HepG2 (cell line): ENCODE data around the gene SAE1. TPM values are rescaled to one million over a fixed set of nuclear protein-coding genes. Genes with fewer than 3 reads are reported as not detected.

Source experiments
- ATAC-seq: fragments of 200-7000 bp; cut with Tn5 transposase; 3 replicates; pipeline ENCODE4 v1.9.1; 2020; ENCODE audit warnings: mild to moderate bottlenecking, moderate library complexity
- BruUV-seq: library from RNA; stranded (reverse); fragments of 400-500 nt; replicated peaks from 2 replicates; lab custom pipeline; 2021; lab: Mats Ljungman, UMichigan
- CTCF ChIA-PET: fragments of 300-600 bp; formaldehyde crosslinking; extraction: SDS; loops from one replicate; lab custom pipeline; 2021; ENCODE audit warnings: low total read pairs, inconsistent platforms, low intra/inter-chr PET ratio; lab: Yijun Ruan, JAX
- POLR2A ChIA-PET: fragments of 350-600 bp; sonication (Branson Sonifier 250); formaldehyde crosslinking; loops from one replicate; lab custom pipeline; 2020; ENCODE audit warnings: antibody characterized with exemption, inconsistent platforms; lab: Yijun Ruan, JAX
- DNase-seq: peaks from one replicate; pipeline ENCODE4 v3.0.0-alpha.2; 2015; ENCODE audit warnings: low spot score
- FAIRE-seq: peaks from 3 replicates; lab custom pipeline; 2011; peaks lifted over from hg19 to GRCh38; lab: Jason Lieb, UNC
- H2AFZ ChIP-seq: one replicate; pipeline ENCODE4 v1.6.1; 2011; ENCODE audit warnings: low read length, inconsistent platforms
- H3K27ac ChIP-seq: fragments of 300-600 bp; 3 replicates; pipeline ENCODE4 v1.8.0; 2011; ENCODE audit warnings: mixed run types, mild to moderate bottlenecking, mixed read lengths, low read length, inconsistent platforms; ENCODE audit not compliant: insufficient read depth; ENCODE audit errors: extremely low read length
- H3K27me3 ChIP-seq, 2 experiments: fragments of 200-600 bp in 1 of 2; 2 replicates in 1 of 2; 3 replicates in 1 of 2; pipeline versions ENCODE4 v1.6.0 to v1.8.0; 2011; ENCODE audit warnings: low read length in 2 of 2, mild to moderate bottlenecking in 2 of 2, moderate library complexity in 2 of 2, inconsistent platforms in 1 of 2; ENCODE audit not compliant: insufficient read depth in 2 of 2, control insufficient read depth in 1 of 2
- H3K36me3 ChIP-seq, 2 experiments: fragments of 200-600 bp in 1 of 2; replicated peaks in 1 of 2; 2 replicates in 1 of 2; 3 replicates in 1 of 2; pipeline versions ENCODE4 v1.5.1 to v1.8.0; 2011; ENCODE audit warnings: low read length in 2 of 2, inconsistent platforms in 1 of 2; ENCODE audit not compliant: insufficient read depth in 2 of 2, control insufficient read depth in 1 of 2
- H3K4me1 ChIP-seq: 2 replicates; pipeline ENCODE4 v1.5.1; 2012; ENCODE audit warnings: low read length, inconsistent platforms; ENCODE audit not compliant: insufficient read depth
- H3K4me2 ChIP-seq: 2 replicates; pipeline ENCODE4 v1.6.0; 2011; ENCODE audit warnings: low read depth, low read length, inconsistent platforms
- H3K4me3 ChIP-seq, 3 experiments: fragments of 200-600 bp in 1 of 3; sonication (generic), shearing (Covaris generic) in 1 of 3; replicated peaks in 1 of 3; 2 replicates each; pipeline ENCODE4 v1.5.1; 2011 to 2016; ENCODE audit warnings: low read length in 3 of 3, inconsistent platforms in 2 of 3, low read depth in 2 of 3, mild to moderate bottlenecking in 2 of 3, control low read depth in 1 of 3, mixed read lengths in 1 of 3; ENCODE audit not compliant: insufficient read depth in 1 of 3
- H3K79me2 ChIP-seq: one replicate; pipeline ENCODE4 v1.6.1; 2011; ENCODE audit warnings: low read length, inconsistent platforms; ENCODE audit not compliant: insufficient read depth
- H3K9ac ChIP-seq: 2 replicates; pipeline ENCODE4 v1.6.0; 2011; ENCODE audit warnings: mild to moderate bottlenecking, low read depth, low read length, inconsistent platforms; ENCODE audit not compliant: insufficient read depth
- H3K9me3 ChIP-seq: 2 replicates; pipeline ENCODE4 v1.5.1; 2012; ENCODE audit warnings: mild to moderate bottlenecking, low read length
- H4K20me1 ChIP-seq: 2 replicates; pipeline ENCODE4 v1.6.0; 2011; ENCODE audit warnings: inconsistent platforms, mild to moderate bottlenecking, low read length, moderate library complexity; ENCODE audit not compliant: insufficient read depth
- CREB3 ChIP-seq: sonication (generic); formaldehyde crosslinking; IDR thresholded peaks from 2 replicates; pipeline ENCODE4 v1.5.0; 2020; ENCODE audit warnings: missing genetic modification reagents
- FOXA3 ChIP-seq: IDR thresholded peaks from 2 replicates; pipeline ENCODE4 v1.6.1; 2016; ENCODE audit warnings: missing genetic modification reagents, missing compliant biosample characterization
- GATA4 ChIP-seq: sonication (generic); IDR thresholded peaks from 2 replicates; pipeline ENCODE4 v1.6.1; 2016; ENCODE audit warnings: antibody characterized with exemption, low read depth, borderline replicate concordance
- HIVEP1 ChIP-seq: sonication (generic); formaldehyde crosslinking; IDR thresholded peaks from 2 replicates; pipeline ENCODE4 v1.4.0; 2020; ENCODE audit warnings: mild to moderate bottlenecking, missing genetic modification reagents
- HNF4G ChIP-seq, 2 experiments: sonication (generic) in 1 of 2; formaldehyde crosslinking in 1 of 2; IDR thresholded peaks; 2 replicates each; pipeline versions ENCODE4 v1.4.0 to v1.6.1; 2011 to 2020; ENCODE audit warnings: borderline replicate concordance in 2 of 2, low read depth in 2 of 2, mild to moderate bottlenecking in 2 of 2, low read length in 1 of 2, missing genetic modification reagents in 1 of 2, moderate library complexity in 1 of 2
- IRF2 ChIP-seq: IDR thresholded peaks from 2 replicates; pipeline ENCODE4 v1.6.1; 2018; ENCODE audit warnings: missing genetic modification reagents, missing compliant biosample characterization
- KAT2B ChIP-seq: fragments of 150-350 bp; IDR thresholded peaks from 2 replicates; pipeline ENCODE4 v1.6.1; 2014; ENCODE audit warnings: low read depth, low read length, borderline replicate concordance
- MEF2D ChIP-seq: sonication (generic); formaldehyde crosslinking; IDR thresholded peaks from 2 replicates; pipeline ENCODE4 v1.5.1; 2020; ENCODE audit warnings: mild to moderate bottlenecking, missing genetic modification reagents
- NFE2L1 ChIP-seq: sonication (generic); formaldehyde crosslinking; IDR thresholded peaks from 2 replicates; pipeline ENCODE4 v1.4.0; 2020; ENCODE audit warnings: missing genetic modification reagents, mild to moderate bottlenecking, borderline replicate concordance
- NRL ChIP-seq: sonication (generic); formaldehyde crosslinking; IDR thresholded peaks from 2 replicates; pipeline ENCODE4 v1.5.0; 2020; ENCODE audit warnings: missing genetic modification reagents, mild to moderate bottlenecking, moderate library complexity, borderline replicate concordance
- PRPF4 ChIP-seq: fragments of 200-400 bp; formaldehyde crosslinking; IDR thresholded peaks from 2 replicates; pipeline ENCODE4 v1.6.1; 2016; ENCODE audit warnings: low read length, low read depth; ENCODE audit not compliant: poor library complexity, severe bottlenecking
- SMAD3 ChIP-seq: sonication (generic); formaldehyde crosslinking; IDR thresholded peaks from 2 replicates; pipeline ENCODE4 v1.4.0; 2020; ENCODE audit warnings: missing genetic modification reagents
- STAT5B ChIP-seq: sonication (generic); formaldehyde crosslinking; IDR thresholded peaks from 2 replicates; pipeline ENCODE4 v1.4.0; 2020; ENCODE audit warnings: missing genetic modification reagents
- ZBTB26 ChIP-seq: IDR thresholded peaks from 2 replicates; pipeline ENCODE4 v1.6.1; 2016; ENCODE audit warnings: missing compliant biosample characterization, missing genetic modification reagents, borderline replicate concordance
- ZFP36 ChIP-seq: fragments of 150-350 bp; IDR thresholded peaks from 2 replicates; pipeline ENCODE4 v1.6.1; 2018; ENCODE audit warnings: borderline replicate concordance, low read length, low read depth; ENCODE audit not compliant: partially characterized antibody
- ZNF337 ChIP-seq: sonication (generic); formaldehyde crosslinking; IDR thresholded peaks from 2 replicates; pipeline ENCODE4 v1.5.1; 2020; ENCODE audit warnings: missing genetic modification reagents, low read depth, mild to moderate bottlenecking, borderline replicate concordance
- ZNF557 ChIP-seq: sonication (generic); formaldehyde crosslinking; IDR thresholded peaks from 2 replicates; pipeline ENCODE4 v1.4.0; 2020; ENCODE audit warnings: missing genetic modification reagents
- ZNF652 ChIP-seq: IDR thresholded peaks from 2 replicates; pipeline ENCODE4 v1.6.1; 2016; ENCODE audit warnings: low read depth, borderline replicate concordance
- WGBS: methylation state at CpG from one replicate; pipeline ENCODE4 v1.1.6; 2017; ENCODE audit warnings: low lambda C conversion rate; 5-methylcytosine and 5-hydroxymethylcytosine counted together
- in situ Hi-C: cut with HindIII; loops from 2 replicates; pipeline ENCODE4 v1.10.0; 2017; ENCODE audit warnings: low pct_unique_long_range_greater_than_20kb; ENCODE audit not compliant: extremely low pct_ligation_motif_present
- intact Hi-C: fragments of 100-400 bp; cut with micrococcal nuclease; formaldehyde crosslinking; loops from one replicate; pipeline ENCODE4 v1.10.0; 2022; ENCODE audit not compliant: unreplicated experiment
- polyA plus RNA-seq, 8 experiments: library from polyadenylated mRNA; depleted of rRNA in 3 of 8; stranded (reverse) in 7 of 8; unstranded in 1 of 8; fragments of >200 nt; fragmentation: Illumina TruSeq in 4 of 8; extraction: Trizol in 4 of 8; gene quantifications; 2 replicates each; pipeline versions ENCODE4 v1.2.1 to v1.2.3, GENCODE V29; 2011 to 2016; ENCODE audit warnings: low read depth in 4 of 8, missing spikeins in 1 of 8, mixed read lengths in 1 of 8; ENCODE audit not compliant: insufficient read depth in 1 of 8
- total RNA-seq, 5 experiments: library from RNA; depleted of rRNA; stranded (reverse); fragments of >200 nt; fragmentation: Illumina TruSeq; extraction: Trizol; gene quantifications; 2 replicates each; pipeline ENCODE4 v1.2.3, GENCODE V29; 2016; ENCODE audit warnings: low read depth in 1 of 5

Gene SAE1
- total and polyA plus RNA-seq, 2 of the 13 experiments (the other 11 are each of a cell fraction or from before 2014, with no cell fraction given): 87.6 to 197 TPM

- peaks cover 15% of the 10 kb centered on the region for H3K79me2 ChIP-seq
- CTCF ChIA-PET: no interaction called here
- no peak overlapping the region for H3K27ac ChIP-seq
- intact Hi-C loops (no loop called here), in situ Hi-C loops (no loop called here)
- peak overlapping the region in 1 of 3 experiments; percentile 17; a peak in 1 of 6 replicates for H3K4me3 ChIP-seq
- H2AFZ ChIP-seq: no peak overlapping the region
- POLR2A ChIA-PET: no interaction called here
- FAIRE-seq (no peak), DNase-seq (no peak), ATAC-seq (no peak)
- 83% methylated on average over 6 of the region's 6 CpGs for WGBS
- H3K36me3 ChIP-seq: peaks cover 18 to 40% of the 10 kb centered on the region in 2 experiments
- H3K9ac ChIP-seq: peak overlapping the region; percentile 31; the same call in 1 of the 2 replicates
- peak overlapping the region; percentile 94; the same call in 1 of the 2 replicates for H3K4me2 ChIP-seq
- H3K27me3 ChIP-seq: no peaks in the 10 kb centered on the region
- no TSS peak for BruUV-seq
- peaks cover 25% of the 10 kb centered on the region for H3K4me1 ChIP-seq
- H3K9me3 ChIP-seq: no peaks in the 10 kb centered on the region
- H4K20me1 ChIP-seq: peaks cover 8% of the 10 kb centered on the region; the same call in 1 of the 2 replicates
- TF ChIP-seq FOXA3 (no peak), KAT2B (no peak), PRPF4 (no peak), HNF4G (IDR thresholded peaks at IDR 0.05; ENCODE audit: borderline replicate concordance, low read depth, low read length) (peak; percentile 19; the same call in 1 of the 2 replicates), HNF4G (CRISPR knock-in tag; IDR thresholded peaks at IDR 0.05; ENCODE audit: borderline replicate concordance, low read depth) (no peak), ZNF652 (no peak), ZBTB26 (no peak), ZNF557 (CRISPR knock-in tag) (no peak), CREB3 (CRISPR knock-in tag) (no peak), SMAD3 (CRISPR knock-in tag) (no peak), GATA4 (no peak), NFE2L1 (no peak), HIVEP1 (CRISPR knock-in tag) (no peak), STAT5B (no peak), ZNF337 (no peak), NRL (CRISPR knock-in tag) (no peak), MEF2D (no peak), ZFP36 (peak; percentile 58), IRF2 (CRISPR knock-in tag) (no peak)
Observed at GRCh38 chr19:47258895-47259555, 128.4 kb downstream of the SAE1 start.
